Measurements from ENCODE around the gene FZD10.

The FZD10 gene

DNA sequence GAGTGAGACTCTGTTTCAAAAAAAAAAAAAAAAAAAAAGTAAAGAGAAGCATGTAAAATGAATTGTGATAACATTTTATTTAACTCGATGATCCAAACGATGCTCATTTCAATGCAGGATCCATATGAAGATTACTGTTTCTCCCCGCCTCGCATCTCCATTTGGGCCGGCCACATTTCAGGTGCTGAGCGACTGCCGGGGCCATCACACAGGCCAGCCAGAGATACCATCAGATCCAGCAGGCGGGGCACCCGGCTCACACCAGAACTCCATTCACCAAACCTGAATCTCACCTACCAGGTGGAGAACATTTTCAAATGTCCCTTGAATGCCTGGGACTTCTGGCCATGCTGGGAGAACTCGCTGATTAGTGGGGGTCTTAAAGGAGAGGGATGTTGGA is 18.0 kb upstream of the FZD10 start:
- peaks cover 82% of the 10 kb centered on the region for H3K27me3 ChIP-seq (ENCODE audit: control insufficient read depth, insufficient read depth, low read length)
- H3K27ac ChIP-seq (ENCODE audit: low read depth, low read length), result no peak overlapping the region
- no peaks in the 10 kb centered on the region for H3K9me3 ChIP-seq (ENCODE audit: control insufficient read depth, insufficient read depth, low read depth, low read length)
- H3K9ac ChIP-seq (ENCODE audit: low read length), result no peak overlapping the region
- no peak overlapping the region for H3K4me3 ChIP-seq (ENCODE audit: low read depth, low read length)
- no peaks in the 10 kb centered on the region; the same call in 1 of the 2 replicates for H3K4me1 ChIP-seq (ENCODE audit: control insufficient read depth, insufficient read depth, low read length)
- no peaks in the 10 kb centered on the region for H3K36me3 ChIP-seq (ENCODE audit: control insufficient read depth, insufficient read depth, low read length)

- H3K9ac ChIP-seq (ENCODE audit: low read length), result no peak overlapping the region
- H3K27me3 ChIP-seq (ENCODE audit: control insufficient read depth, insufficient read depth, low read length), result peaks cover 83% of the 10 kb centered on the region
- no peak overlapping the region for H3K4me3 ChIP-seq (ENCODE audit: low read depth, low read length)
- no peaks in the 10 kb centered on the region for H3K36me3 ChIP-seq (ENCODE audit: control insufficient read depth, insufficient read depth, low read length)
- H3K4me1 ChIP-seq (ENCODE audit: control insufficient read depth, insufficient read depth, low read length), result no peaks in the 10 kb centered on the region; the same call in 1 of the 2 replicates
- H3K27ac ChIP-seq (ENCODE audit: low read depth, low read length), result no peak overlapping the region
- H3K9me3 ChIP-seq (ENCODE audit: control insufficient read depth, insufficient read depth, low read depth, low read length), result no peaks in the 10 kb centered on the region
Measured at GRCh38 chr12:130145731-130146130, 16.5 kb upstream of the FZD10 start.

DNA sequence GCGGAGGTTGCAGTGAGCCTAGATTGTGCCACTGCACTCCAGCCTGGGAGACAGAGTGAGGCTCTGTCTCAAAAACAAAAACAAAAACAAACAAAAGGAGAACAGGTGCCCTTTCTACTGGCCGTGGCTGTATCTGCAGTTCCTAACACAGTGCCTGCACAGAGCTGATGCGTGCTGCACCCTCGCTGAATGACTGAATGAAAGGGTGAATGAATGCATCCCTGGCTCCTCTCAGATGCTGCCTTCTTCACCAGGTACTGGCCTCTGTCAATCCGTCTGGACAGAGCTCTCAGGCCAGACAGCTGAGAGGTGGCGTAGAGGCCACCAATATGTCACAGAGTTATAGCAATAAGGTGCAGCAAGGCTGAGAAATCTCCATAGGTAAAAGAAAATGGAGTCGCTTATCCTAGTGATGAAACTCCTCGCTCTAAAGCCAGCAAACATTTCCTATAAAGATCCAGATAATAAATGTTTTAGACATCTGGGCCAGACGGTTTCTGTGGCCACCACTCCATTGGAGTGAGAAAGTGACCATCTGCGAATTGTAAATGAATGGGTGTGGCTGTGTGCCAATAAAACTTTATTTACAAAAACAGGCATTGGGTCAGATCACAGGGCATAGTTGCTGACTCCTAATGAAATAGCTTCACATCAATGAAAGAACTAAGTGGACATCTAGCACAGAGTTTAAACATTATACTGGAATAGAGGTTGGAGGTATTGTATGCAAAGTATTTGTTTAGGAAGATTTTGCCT is 15.9 kb upstream of the FZD10 start:
- Histone ChIP-seq H3K4me1 (ENCODE audit: control insufficient read depth, insufficient read depth, low read length) (no peaks in the 10 kb centered on the region; the same call in 1 of the 2 replicates), H3K9ac (ENCODE audit: low read length) (no peak overlapping the region), H3K27ac (ENCODE audit: low read depth, low read length) (no peak overlapping the region), H3K36me3 (ENCODE audit: control insufficient read depth, insufficient read depth, low read length) (no peaks in the 10 kb centered on the region), H3K9me3 (ENCODE audit: control insufficient read depth, insufficient read depth, low read depth, low read length) (no peaks in the 10 kb centered on the region), H3K4me3 (ENCODE audit: low read depth, low read length) (no peak overlapping the region), H3K27me3 (ENCODE audit: control insufficient read depth, insufficient read depth, low read length) (peaks cover 89% of the 10 kb centered on the region)

GRCh38 chr12:130147875-130148596 is 14.2 kb upstream of the FZD10 start:
- Histone ChIP-seq H3K27ac (ENCODE audit: low read depth, low read length) (no peak overlapping the region), H3K36me3 (ENCODE audit: control insufficient read depth, insufficient read depth, low read length) (no peaks in the 10 kb centered on the region), H3K27me3 (ENCODE audit: control insufficient read depth, insufficient read depth, low read length) (peaks cover 89% of the 10 kb centered on the region), H3K4me3 (ENCODE audit: low read depth, low read length) (no peak overlapping the region), H3K9me3 (ENCODE audit: control insufficient read depth, insufficient read depth, low read depth, low read length) (no peaks in the 10 kb centered on the region), H3K4me1 (ENCODE audit: control insufficient read depth, insufficient read depth, low read length) (no peaks in the 10 kb centered on the region), H3K9ac (ENCODE audit: low read length) (no peak overlapping the region)

DNA sequence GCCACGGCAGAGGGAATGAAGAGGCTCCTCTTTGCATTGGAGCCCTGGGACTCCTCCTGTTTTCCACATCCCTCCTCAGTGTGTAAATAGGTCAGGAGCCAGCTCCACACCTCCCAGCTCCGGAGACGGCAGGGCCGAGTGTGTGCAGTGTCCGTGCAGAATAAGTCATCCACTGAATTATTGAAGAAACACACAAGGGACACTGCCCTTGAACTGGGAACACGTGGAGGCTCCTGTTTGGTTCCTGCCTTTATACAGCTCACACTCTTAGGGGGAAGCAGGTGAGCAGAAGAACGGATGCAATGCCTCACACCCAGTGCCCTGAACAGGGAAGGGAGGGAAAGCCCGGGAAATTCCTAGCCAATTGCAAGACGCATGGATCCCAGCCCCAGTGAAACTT is 10.4 kb upstream of the FZD10 start:
- H3K27me3 ChIP-seq (ENCODE audit: control insufficient read depth, insufficient read depth, low read length), result peaks cover 94% of the 10 kb centered on the region

GRCh38 chr12:130152386-130152785 is 9.9 kb upstream of the FZD10 start:
- Histone ChIP-seq H3K9me3 (ENCODE audit: control insufficient read depth, insufficient read depth, low read depth, low read length) (no peaks in the 10 kb centered on the region), H3K27ac (ENCODE audit: low read depth, low read length) (no peak overlapping the region), H3K36me3 (ENCODE audit: control insufficient read depth, insufficient read depth, low read length) (no peaks in the 10 kb centered on the region), H3K4me1 (ENCODE audit: control insufficient read depth, insufficient read depth, low read length) (peaks cover 4% of the 10 kb centered on the region; the same call in 1 of the 2 replicates), H3K4me3 (ENCODE audit: low read depth, low read length) (no peak overlapping the region), H3K27me3 (ENCODE audit: control insufficient read depth, insufficient read depth, low read length) (peaks cover 94% of the 10 kb centered on the region), H3K9ac (ENCODE audit: low read length) (no peak overlapping the region)

More for the DNA sequence above, 10.4 kb upstream of the FZD10 start:
- H3K9ac ChIP-seq (ENCODE audit: low read length), result no peak overlapping the region
- no peaks in the 10 kb centered on the region for H3K4me1 ChIP-seq (ENCODE audit: control insufficient read depth, insufficient read depth, low read length)
- no peaks in the 10 kb centered on the region for H3K9me3 ChIP-seq (ENCODE audit: control insufficient read depth, insufficient read depth, low read depth, low read length)
- no peak overlapping the region for H3K4me3 ChIP-seq (ENCODE audit: low read depth, low read length)
- H3K27ac ChIP-seq (ENCODE audit: low read depth, low read length), result no peak overlapping the region
- H3K36me3 ChIP-seq (ENCODE audit: control insufficient read depth, insufficient read depth, low read length), result no peaks in the 10 kb centered on the region

DNA sequence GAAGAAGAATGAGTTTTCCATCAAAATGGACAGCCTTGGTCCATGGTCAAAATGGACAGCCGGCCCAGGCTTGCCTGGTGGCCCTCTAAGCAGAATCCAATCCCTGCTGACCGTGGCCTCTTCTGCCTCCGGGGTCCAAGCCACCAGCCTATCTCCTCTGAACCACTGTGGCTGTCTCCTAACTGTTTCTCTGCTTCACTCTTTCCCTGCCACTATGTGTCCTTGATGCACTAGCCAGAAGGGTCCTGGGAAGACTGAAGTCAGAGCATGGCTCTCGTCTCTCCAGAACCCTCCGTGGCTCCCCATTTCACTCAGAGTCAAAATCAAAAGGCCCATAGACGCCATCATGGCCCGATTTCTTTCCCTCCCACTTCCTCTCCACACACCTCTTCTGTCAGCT is 8.5 kb upstream of the FZD10 start:
- Histone ChIP-seq H3K4me1 (ENCODE audit: control insufficient read depth, insufficient read depth, low read length) (peaks cover 14% of the 10 kb centered on the region), H3K4me3 (ENCODE audit: low read depth, low read length) (no peak overlapping the region), H3K27ac (ENCODE audit: low read depth, low read length) (no peak overlapping the region), H3K9me3 (ENCODE audit: control insufficient read depth, insufficient read depth, low read depth, low read length) (no peaks in the 10 kb centered on the region), H3K36me3 (ENCODE audit: control insufficient read depth, insufficient read depth, low read length) (no peaks in the 10 kb centered on the region), H3K9ac (ENCODE audit: low read length) (no peak overlapping the region), H3K27me3 (ENCODE audit: control insufficient read depth, insufficient read depth, low read length) (peaks cover 94% of the 10 kb centered on the region)

DNA sequence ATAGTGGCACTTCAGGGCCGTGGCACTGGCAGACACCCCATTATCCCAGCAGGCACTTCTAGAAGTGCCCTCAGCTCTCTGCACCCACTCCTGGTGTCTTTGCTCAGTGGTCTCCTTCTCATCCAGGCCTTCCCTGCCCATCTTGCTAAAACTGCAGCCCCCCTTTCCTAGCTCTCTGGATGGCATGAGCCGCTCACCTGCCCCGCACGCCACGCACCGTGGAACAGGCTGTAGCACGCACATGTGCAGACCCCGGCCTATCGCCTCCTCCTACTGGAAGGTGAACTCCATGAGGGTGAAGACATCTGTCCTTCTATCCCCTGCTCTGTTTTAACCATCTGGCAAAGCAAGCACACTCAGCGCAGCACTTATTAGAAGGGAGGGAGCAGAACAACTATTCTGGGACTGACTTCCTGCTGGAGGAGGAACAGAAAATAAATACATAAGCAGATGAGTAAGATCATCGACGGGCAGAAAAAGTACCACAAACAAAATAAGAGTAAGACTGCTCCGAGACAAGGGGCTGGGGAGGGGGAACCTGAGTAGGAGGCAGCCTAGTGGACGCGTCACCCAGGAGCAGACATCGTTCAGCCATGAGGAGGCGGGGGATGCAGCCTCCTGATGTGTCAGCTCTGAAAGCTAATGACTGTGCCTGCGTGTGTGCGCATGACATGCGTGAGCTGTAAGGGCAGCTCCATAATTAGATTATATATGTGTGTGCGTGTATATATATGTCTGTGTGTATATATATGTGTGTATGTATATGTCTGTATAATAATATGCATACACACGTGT is 7.8 kb upstream of the FZD10 start:
- H3K27me3 ChIP-seq (ENCODE audit: control insufficient read depth, insufficient read depth, low read length), result peaks cover 94% of the 10 kb centered on the region
- no peaks in the 10 kb centered on the region for H3K9me3 ChIP-seq (ENCODE audit: control insufficient read depth, insufficient read depth, low read depth, low read length)
- no peak overlapping the region for H3K27ac ChIP-seq (ENCODE audit: low read depth, low read length)
- H3K9ac ChIP-seq (ENCODE audit: low read length), result no peak overlapping the region
- H3K4me1 ChIP-seq (ENCODE audit: control insufficient read depth, insufficient read depth, low read length), result peaks cover 20% of the 10 kb centered on the region
- H3K36me3 ChIP-seq (ENCODE audit: control insufficient read depth, insufficient read depth, low read length), result no peaks in the 10 kb centered on the region
- no peak overlapping the region for H3K4me3 ChIP-seq (ENCODE audit: low read depth, low read length)

GRCh38 chr12:130155416-130156073 is 6.7 kb upstream of the FZD10 start:
- peaks cover 94% of the 10 kb centered on the region for H3K27me3 ChIP-seq (ENCODE audit: control insufficient read depth, insufficient read depth, low read length)
- H3K4me1 ChIP-seq (ENCODE audit: control insufficient read depth, insufficient read depth, low read length), result peaks cover 31% of the 10 kb centered on the region
- H3K9ac ChIP-seq (ENCODE audit: low read length), result no peak overlapping the region
- H3K9me3 ChIP-seq (ENCODE audit: control insufficient read depth, insufficient read depth, low read depth, low read length), result no peaks in the 10 kb centered on the region
- H3K4me3 ChIP-seq (ENCODE audit: low read depth, low read length), result no peak overlapping the region
- H3K27ac ChIP-seq (ENCODE audit: low read depth, low read length), result no peak overlapping the region
- no peaks in the 10 kb centered on the region for H3K36me3 ChIP-seq (ENCODE audit: control insufficient read depth, insufficient read depth, low read length)

GRCh38 chr12:130156652-130157275 is 5.5 kb upstream of the FZD10 start:
- H3K4me3 ChIP-seq (ENCODE audit: low read depth, low read length), result no peak overlapping the region
- H3K27me3 ChIP-seq (ENCODE audit: control insufficient read depth, insufficient read depth, low read length), result peaks cover 94% of the 10 kb centered on the region
- no peaks in the 10 kb centered on the region for H3K36me3 ChIP-seq (ENCODE audit: control insufficient read depth, insufficient read depth, low read length)
- H3K9ac ChIP-seq (ENCODE audit: low read length), result no peak overlapping the region
- H3K27ac ChIP-seq (ENCODE audit: low read depth, low read length), result no peak overlapping the region
- peaks cover 31% of the 10 kb centered on the region for H3K4me1 ChIP-seq (ENCODE audit: control insufficient read depth, insufficient read depth, low read length)
- H3K9me3 ChIP-seq (ENCODE audit: control insufficient read depth, insufficient read depth, low read depth, low read length), result no peaks in the 10 kb centered on the region
